HUES48 (cell line): ENCODE measurements around the gene FOXO1.

Experiments used
- H3K27ac ChIP-seq: one replicate; pipeline ENCODE4 v1.7.0; 2013; ENCODE audit warnings: low read depth, low read length, inconsistent platforms
- H3K27me3 ChIP-seq: 2 replicates; pipeline ENCODE4 v1.6.1; 2013; ENCODE audit warnings: mild to moderate bottlenecking, low read length; ENCODE audit not compliant: control insufficient read depth, insufficient read depth
- H3K36me3 ChIP-seq: 2 replicates; pipeline ENCODE4 v1.6.1; 2013; ENCODE audit warnings: low read length; ENCODE audit not compliant: control insufficient read depth, insufficient read depth
- H3K4me1 ChIP-seq: 2 replicates; pipeline ENCODE4 v1.6.1; 2013; ENCODE audit warnings: mild to moderate bottlenecking, low read length; ENCODE audit not compliant: control insufficient read depth, insufficient read depth
- H3K4me3 ChIP-seq: 2 replicates; pipeline ENCODE4 v1.5.1; 2013; ENCODE audit warnings: mild to moderate bottlenecking, low read depth, low read length
- H3K9ac ChIP-seq: 2 replicates; pipeline ENCODE4 v1.6.1; 2013; ENCODE audit warnings: mild to moderate bottlenecking, low read depth, low read length, moderate library complexity
- H3K9me3 ChIP-seq: 2 replicates; pipeline ENCODE4 v1.6.1; 2013; ENCODE audit warnings: low read length; ENCODE audit not compliant: control insufficient read depth, insufficient read depth

The FOXO1 gene

DNA sequence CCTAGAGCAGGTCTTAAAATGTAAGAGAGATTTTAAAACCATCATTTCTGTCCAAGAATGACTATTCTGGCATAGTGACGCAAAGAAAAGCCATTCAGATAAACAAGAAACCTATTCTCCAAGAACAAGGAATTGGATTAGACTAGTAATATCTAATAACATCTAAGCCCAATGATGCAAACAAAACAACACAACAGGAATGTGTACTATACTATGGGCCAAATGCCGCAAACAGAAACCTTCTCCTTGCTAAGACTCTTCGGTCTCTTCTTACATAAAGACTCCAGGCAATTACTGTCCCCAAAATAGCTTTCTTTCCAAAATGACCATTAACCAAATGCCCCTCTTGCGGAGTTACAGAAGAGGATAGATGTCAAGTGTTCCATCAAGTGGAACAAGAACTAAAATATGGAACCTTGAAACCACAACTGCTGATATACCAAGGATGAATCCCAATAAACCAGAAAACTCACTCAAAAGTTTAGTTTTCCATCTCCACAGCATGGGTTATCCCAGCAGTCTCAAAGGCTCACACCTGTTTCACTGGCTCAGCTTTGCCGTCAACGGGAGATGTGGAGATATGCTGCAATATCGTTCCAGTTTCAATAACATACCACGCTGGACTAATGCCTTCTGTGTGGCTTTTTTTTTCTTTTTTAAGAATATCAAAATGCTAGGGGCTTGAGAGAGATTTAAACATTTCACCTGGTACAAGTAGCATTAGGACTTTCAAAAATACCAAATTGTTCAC, 76.2 kb downstream of the FOXO1 start:
- Histone ChIP-seq H3K27me3 (no peaks in the 10 kb centered on the region), H3K9ac (no peak overlapping the region), H3K27ac (no peak overlapping the region), H3K9me3 (no peaks in the 10 kb centered on the region), H3K4me3 (no peak overlapping the region), H3K4me1 (peaks cover 76% of the 10 kb centered on the region), H3K36me3 (no peaks in the 10 kb centered on the region)

DNA sequence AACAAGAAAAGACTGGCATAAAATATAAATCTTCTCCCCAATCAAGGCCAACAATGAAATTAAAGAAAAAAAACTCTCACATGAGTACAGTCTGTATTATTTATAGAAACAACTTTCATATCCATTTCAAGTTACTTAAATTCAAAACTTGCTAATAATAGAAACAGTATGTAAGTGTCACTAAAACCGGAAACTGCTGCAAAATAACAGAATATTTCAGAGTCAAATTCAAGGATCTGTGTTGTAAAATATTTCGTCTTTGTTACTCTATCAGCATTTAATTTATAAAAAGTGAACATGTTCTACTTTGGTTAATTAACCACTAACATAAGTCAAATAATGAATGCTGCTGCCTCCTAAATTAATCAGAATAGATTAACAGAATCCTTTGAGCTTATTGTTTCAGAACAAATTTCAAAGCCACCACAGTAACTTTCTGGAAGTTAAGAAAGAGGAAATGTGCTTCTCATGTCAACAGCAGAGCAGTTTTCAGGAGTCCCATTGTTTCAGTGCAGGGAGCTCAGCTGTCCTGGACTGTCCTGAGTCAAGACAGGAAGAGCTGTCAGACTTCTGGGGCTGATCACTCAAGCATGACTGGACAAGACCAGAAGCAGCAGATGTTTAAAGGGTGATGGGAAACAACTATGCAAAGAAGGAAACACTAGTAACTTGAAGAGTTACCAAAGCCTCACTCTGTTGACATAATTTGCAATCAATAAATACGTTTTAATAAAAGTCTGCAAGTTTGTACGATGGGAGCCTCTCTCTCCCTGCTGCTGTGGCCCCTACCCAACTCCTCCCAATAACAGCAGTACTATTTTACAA, 76.9 kb downstream of the FOXO1 start:
- H3K27me3 ChIP-seq, result no peaks in the 10 kb centered on the region
- H3K9me3 ChIP-seq, result no peaks in the 10 kb centered on the region
- peaks cover 73% of the 10 kb centered on the region for H3K4me1 ChIP-seq
- no peaks in the 10 kb centered on the region for H3K36me3 ChIP-seq
- no peak overlapping the region for H3K9ac ChIP-seq
- no peak overlapping the region for H3K4me3 ChIP-seq
- no peak overlapping the region for H3K27ac ChIP-seq

DNA sequence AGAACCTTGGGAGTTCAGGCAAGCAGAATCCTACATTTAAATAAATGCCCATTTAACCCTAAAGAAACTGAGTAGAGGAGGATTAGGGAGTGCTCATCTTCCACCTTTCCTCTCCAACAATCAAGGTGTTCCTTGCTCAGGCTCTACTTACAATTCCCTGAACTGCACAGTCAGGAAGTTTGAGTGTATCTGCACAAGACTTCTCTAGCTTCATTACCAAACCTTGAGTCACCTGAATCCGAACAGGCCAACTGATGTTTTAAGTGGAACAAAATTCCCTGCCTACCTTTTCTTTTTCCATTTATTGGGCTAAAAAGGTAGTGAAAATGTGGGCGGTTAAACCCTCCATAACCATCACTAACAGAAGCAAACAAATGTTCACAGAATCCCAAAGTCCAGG, 78.3 kb downstream of the FOXO1 start:
- no peaks in the 10 kb centered on the region for H3K36me3 ChIP-seq
- no peaks in the 10 kb centered on the region for H3K9me3 ChIP-seq
- no peaks in the 10 kb centered on the region for H3K27me3 ChIP-seq
- H3K9ac ChIP-seq, result no peak overlapping the region
- no peak overlapping the region for H3K4me3 ChIP-seq
- peaks cover 67% of the 10 kb centered on the region for H3K4me1 ChIP-seq
- H3K27ac ChIP-seq, result no peak overlapping the region

DNA sequence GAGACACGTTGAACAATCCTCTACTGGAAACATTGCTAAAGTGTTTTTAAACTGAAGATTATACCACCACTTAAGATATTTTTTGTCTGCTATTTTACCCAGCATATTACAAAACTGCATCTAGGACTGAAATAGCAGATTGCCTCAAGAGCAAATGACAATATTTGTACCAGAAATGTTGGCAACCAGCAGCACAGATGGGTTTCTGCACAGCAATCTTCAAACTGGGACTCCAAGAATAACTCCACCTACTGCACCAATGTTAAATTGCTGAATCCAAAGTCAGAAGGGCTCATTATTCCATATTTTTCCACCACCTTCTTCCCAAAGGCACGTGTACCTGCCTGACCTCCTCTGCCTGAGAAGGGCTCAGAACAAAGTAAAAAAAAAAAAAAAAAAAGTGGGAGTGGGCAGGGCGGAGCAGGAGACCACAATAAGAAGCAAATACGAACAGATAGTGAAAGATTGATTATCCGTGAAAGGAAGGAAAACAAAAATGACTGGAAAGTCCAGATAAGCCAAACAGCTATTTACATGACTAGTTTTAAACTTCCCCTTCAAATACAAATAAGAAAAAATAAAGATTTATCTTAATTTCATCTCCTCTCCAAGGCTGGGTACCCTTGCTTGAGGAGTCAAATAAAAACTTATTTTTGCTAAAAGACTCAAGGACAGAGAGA, 79.4 kb downstream of the FOXO1 start:
- Histone ChIP-seq H3K27me3 (no peaks in the 10 kb centered on the region), H3K27ac (peak overlapping the region; percentile 45), H3K9me3 (no peaks in the 10 kb centered on the region), H3K9ac (no peak overlapping the region), H3K4me1 (peaks cover 65% of the 10 kb centered on the region), H3K36me3 (no peaks in the 10 kb centered on the region), H3K4me3 (no peak overlapping the region)

DNA sequence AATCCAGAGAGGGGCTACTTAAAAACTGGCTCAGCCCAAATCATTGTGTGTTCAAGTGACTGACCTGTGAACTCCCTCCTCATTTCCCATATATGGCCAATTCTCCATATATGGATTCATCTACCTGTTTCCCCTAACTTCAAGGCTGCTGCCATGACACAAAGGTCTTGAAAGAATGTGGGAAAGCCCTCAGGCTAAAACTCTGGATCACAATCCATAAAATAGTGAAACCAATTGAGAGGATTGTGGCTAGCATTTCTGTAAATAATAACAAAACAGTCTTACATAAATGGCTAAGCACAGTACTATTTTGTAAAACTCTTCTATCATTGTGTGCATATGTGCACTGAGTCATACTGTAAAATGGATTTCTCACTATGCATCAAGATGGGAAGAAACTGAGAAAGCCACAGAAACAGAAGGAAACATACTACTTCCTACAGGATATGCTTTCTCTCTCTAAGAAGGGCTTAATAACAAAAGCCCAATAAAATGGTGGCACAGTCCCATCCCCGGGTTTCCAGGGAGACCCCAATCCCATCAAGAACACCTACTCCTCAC, 80.5 kb downstream of the FOXO1 start:
- H3K4me3 ChIP-seq, result no peak overlapping the region
- peaks cover 62% of the 10 kb centered on the region for H3K4me1 ChIP-seq
- no peak overlapping the region for H3K9ac ChIP-seq
- H3K36me3 ChIP-seq, result no peaks in the 10 kb centered on the region
- peak overlapping the region; percentile 45 for H3K27ac ChIP-seq
- no peaks in the 10 kb centered on the region for H3K9me3 ChIP-seq
- no peaks in the 10 kb centered on the region for H3K27me3 ChIP-seq

DNA sequence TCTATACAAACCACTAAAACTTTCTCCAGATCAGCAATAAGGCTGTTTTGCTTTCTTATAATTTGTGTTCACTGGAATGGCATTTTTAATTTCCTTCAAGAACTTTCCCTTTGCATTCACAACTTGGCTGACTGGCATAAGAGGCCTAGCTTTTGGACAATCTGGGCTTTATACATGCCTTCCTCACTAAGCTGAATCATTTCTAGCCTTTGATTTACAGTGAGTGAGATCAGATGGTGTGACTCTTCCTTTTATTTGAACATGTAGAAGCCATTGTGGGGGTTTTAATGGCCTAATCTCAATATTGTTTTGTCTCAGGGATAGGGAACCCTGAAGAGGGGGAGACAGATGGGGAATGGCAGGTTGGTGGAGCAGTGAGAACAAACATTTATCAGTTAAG, 82.7 kb downstream of the FOXO1 start:
- Histone ChIP-seq H3K4me1 (peaks cover 60% of the 10 kb centered on the region), H3K9me3 (no peaks in the 10 kb centered on the region), H3K4me3 (no peak overlapping the region), H3K27me3 (no peaks in the 10 kb centered on the region), H3K36me3 (no peaks in the 10 kb centered on the region), H3K9ac (no peak overlapping the region), H3K27ac (no peak overlapping the region)

DNA sequence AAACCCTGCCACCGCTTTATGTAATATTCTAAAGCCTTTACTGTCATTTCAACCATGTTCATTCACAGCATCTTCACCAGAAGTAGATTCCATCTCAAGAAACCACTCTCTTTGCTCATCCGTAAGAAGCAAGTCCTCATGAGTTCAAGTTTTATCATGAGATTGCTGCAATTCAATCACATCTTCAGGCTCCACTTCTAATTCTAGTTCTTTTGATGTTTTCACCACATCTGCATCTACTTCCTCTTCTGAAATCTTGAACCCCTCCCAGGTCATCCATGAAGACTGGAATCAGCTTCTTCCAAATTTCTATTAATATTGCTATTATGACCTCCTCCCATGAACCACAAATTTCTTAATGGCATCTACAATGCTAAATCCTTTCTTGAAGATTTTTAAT, 83.9 kb downstream of the FOXO1 start:
- Histone ChIP-seq H3K4me1 (peaks cover 61% of the 10 kb centered on the region), H3K4me3 (no peak overlapping the region), H3K36me3 (no peaks in the 10 kb centered on the region), H3K9ac (no peak overlapping the region), H3K27me3 (no peaks in the 10 kb centered on the region), H3K27ac (no peak overlapping the region), H3K9me3 (no peaks in the 10 kb centered on the region)

DNA sequence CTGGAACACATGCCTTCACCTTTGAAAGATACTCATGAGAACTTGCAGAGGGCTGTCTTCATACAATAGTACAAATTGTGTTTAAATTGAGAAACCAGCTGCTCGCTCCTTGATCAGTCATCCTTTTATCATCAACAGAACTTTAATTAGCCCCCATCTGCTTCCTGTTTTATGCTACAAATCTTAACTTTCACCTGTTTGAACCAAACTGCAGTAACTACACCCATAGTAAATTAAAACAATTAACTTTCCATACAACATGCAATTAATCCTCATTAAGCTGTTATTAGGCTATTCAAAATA, 85.2 kb downstream of the FOXO1 start:
- H3K36me3 ChIP-seq, result no peaks in the 10 kb centered on the region
- no peaks in the 10 kb centered on the region for H3K27me3 ChIP-seq
- H3K4me1 ChIP-seq, result peaks cover 57% of the 10 kb centered on the region
- H3K9me3 ChIP-seq, result no peaks in the 10 kb centered on the region
- H3K27ac ChIP-seq, result no peak overlapping the region
- no peak overlapping the region for H3K9ac ChIP-seq
- H3K4me3 ChIP-seq, result no peak overlapping the region

DNA sequence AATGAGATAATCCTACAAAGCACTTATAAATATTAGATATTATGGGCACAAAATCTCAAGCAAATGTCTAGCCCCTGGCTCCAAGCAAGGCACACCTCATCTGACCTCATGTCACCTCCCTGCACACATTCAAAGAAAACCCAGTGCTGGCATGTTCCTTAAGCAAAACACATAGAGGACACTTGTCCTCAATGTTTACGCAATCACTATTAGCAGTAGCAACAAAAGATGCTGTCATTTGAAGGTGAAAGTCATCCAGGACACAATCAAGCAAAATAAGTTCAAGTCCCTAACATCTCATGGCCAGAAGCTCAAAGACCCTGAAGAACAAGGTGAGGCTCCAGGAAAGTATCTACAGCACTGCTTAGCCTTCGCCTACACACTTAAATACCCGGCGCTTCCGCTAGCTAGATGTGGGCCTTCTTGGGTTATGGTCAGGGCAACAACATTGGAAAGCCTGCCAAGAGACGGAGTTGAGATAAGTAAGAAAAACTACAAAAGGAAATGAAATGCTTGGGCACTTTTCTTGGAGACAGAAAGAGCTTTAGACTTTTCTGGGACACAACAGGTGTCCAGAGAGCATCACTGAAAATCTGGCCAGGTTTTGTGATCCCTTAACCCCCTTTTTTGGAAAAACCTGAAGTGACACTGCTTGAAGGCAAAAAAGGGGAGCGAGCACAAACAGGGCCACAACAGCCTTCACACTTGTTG, 85.7 kb downstream of the FOXO1 start:
- no peaks in the 10 kb centered on the region for H3K27me3 ChIP-seq
- H3K27ac ChIP-seq, result no peak overlapping the region
- no peaks in the 10 kb centered on the region for H3K36me3 ChIP-seq
- H3K9ac ChIP-seq, result no peak overlapping the region
- no peaks in the 10 kb centered on the region for H3K9me3 ChIP-seq
- H3K4me1 ChIP-seq, result peaks cover 52% of the 10 kb centered on the region
- no peak overlapping the region for H3K4me3 ChIP-seq

DNA sequence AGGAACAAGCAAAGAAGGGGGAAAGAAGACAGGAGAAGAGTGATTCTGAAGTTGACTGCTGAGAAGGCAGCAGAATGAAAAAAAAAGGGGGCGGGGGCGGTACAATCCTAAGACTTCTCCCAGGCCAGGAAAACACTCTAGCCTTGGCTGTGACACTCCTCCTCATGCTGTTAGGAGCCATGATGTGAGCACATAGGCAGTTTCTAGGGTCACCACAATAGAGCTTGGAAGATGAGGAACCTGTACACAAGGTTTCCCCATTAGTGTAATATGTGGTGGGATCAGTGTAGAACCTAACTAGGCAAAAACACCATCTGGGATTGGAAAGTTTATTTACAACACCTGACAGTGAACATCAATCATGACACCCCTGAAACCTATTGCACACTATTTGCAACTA, 86.9 kb downstream of the FOXO1 start:
- no peak overlapping the region for H3K9ac ChIP-seq
- H3K4me1 ChIP-seq, result peaks cover 50% of the 10 kb centered on the region
- H3K36me3 ChIP-seq, result no peaks in the 10 kb centered on the region
- H3K27ac ChIP-seq, result no peak overlapping the region
- H3K9me3 ChIP-seq, result no peaks in the 10 kb centered on the region
- H3K4me3 ChIP-seq, result no peak overlapping the region
- no peaks in the 10 kb centered on the region for H3K27me3 ChIP-seq
